K562 (cell line): ENCODE data around the gene AKAP13. TPM values are rescaled to one million over a fixed set of nuclear protein-coding genes. Genes with fewer than 3 reads are reported as not detected.

Source experiments
- ATAC-seq: fragments of 200-7000 bp; cut with Tn5 transposase; 3 replicates; pipeline ENCODE4 v1.9.1; 2020; ENCODE audit warnings: moderate library complexity
- BruUV-seq: library from RNA; stranded (reverse); fragments of 400-500 nt; replicated peaks from 2 replicates; lab custom pipeline; 2021; lab: Mats Ljungman, UMichigan
- CTCF ChIA-PET: fragments of 300-600 bp; formaldehyde crosslinking; extraction: SDS; loops from one replicate; lab custom pipeline; 2021; ENCODE audit warnings: low intra/inter-chr PET ratio; lab: Yijun Ruan, JAX
- POLR2A ChIA-PET: fragments of 300-600, 350-650 bp; sonication (Branson Sonifier 250); formaldehyde crosslinking; extraction: SDS; loops from one replicate; lab custom pipeline; 2021; ENCODE audit warnings: antibody characterized with exemption, inconsistent platforms; lab: Yijun Ruan, JAX
- DNase-seq, 4 experiments: peaks; one replicate each; pipeline versions ENCODE4 v3.0.0 to v3.0.0-alpha.2; 2011 to 2018; ENCODE audit warnings: low spot score in 3 of 4, mixed read lengths in 3 of 4; ENCODE audit errors: extremely low read depth in 1 of 4
- FAIRE-seq: peaks from 2 replicates; lab custom pipeline; 2011; peaks lifted over from hg19 to GRCh38; lab: Jason Lieb, UNC
- H2AFZ ChIP-seq: 2 replicates; pipeline ENCODE4 v1.6.0; 2011; ENCODE audit warnings: low read depth, low read length, control low read depth, inconsistent platforms
- H3K27ac ChIP-seq: fragments of 200-600 bp; 3 replicates; pipeline ENCODE4 v1.8.0; 2011; ENCODE audit warnings: low read depth, mild to moderate bottlenecking, control low read depth, inconsistent platforms, low read length, moderate library complexity, mixed read lengths; ENCODE audit errors: extremely low read depth
- H3K27me3 ChIP-seq, 2 experiments: fragments of 300-600 bp in 1 of 2; 2 replicates in 1 of 2; 3 replicates in 1 of 2; pipeline versions ENCODE4 v1.6.0 to v1.8.0; 2011; ENCODE audit warnings: inconsistent platforms in 2 of 2, low read length in 2 of 2, mild to moderate bottlenecking in 1 of 2, mixed read lengths in 1 of 2, moderate library complexity in 1 of 2; ENCODE audit not compliant: control insufficient read depth in 2 of 2, insufficient read depth in 2 of 2
- H3K36me3 ChIP-seq: fragments of 300-600 bp; 3 replicates; pipeline ENCODE4 v1.8.0; 2011; ENCODE audit warnings: mild to moderate bottlenecking, low read length, inconsistent platforms; ENCODE audit not compliant: control insufficient read depth, insufficient read depth
- H3K4me1 ChIP-seq, 2 experiments: fragments of 200-600 bp in 1 of 2; replicated peaks in 1 of 2; 2 replicates in 1 of 2; 3 replicates in 1 of 2; pipeline versions ENCODE4 v1.5.1 to v1.8.0; 2011; ENCODE audit warnings: inconsistent platforms in 2 of 2, low read length in 2 of 2, mild to moderate bottlenecking in 1 of 2, mixed read lengths in 1 of 2, moderate library complexity in 1 of 2; ENCODE audit not compliant: control insufficient read depth in 2 of 2, insufficient read depth in 2 of 2
- H3K4me2 ChIP-seq: 2 replicates; pipeline ENCODE4 v1.6.1; 2011; ENCODE audit warnings: low read length, control low read depth, inconsistent platforms, mixed read lengths; ENCODE audit not compliant: insufficient read depth
- H3K4me3 ChIP-seq: fragments of 200-600 bp; sonication (generic), shearing (Covaris generic); 2 replicates; pipeline ENCODE4 v1.5.1; 2016; ENCODE audit warnings: control low read depth, inconsistent platforms
- H3K79me2 ChIP-seq: fragments of 200-600 bp; 3 replicates; pipeline ENCODE4 v1.8.0; 2011; ENCODE audit warnings: low read length, inconsistent platforms; ENCODE audit not compliant: control insufficient read depth, insufficient read depth
- H3K9ac ChIP-seq, 2 experiments: 2 replicates each; pipeline versions ENCODE4 v1.6.0 to v1.6.1; 2011; ENCODE audit warnings: low read depth in 2 of 2, low read length in 2 of 2, control low read depth in 1 of 2, inconsistent platforms in 1 of 2, mild to moderate bottlenecking in 1 of 2, mixed read lengths in 1 of 2; ENCODE audit not compliant: insufficient read depth in 1 of 2
- H3K9me1 ChIP-seq: one replicate; pipeline ENCODE4 v1.6.0; 2011; ENCODE audit warnings: inconsistent platforms, mild to moderate bottlenecking, low read length, moderate library complexity; ENCODE audit not compliant: control insufficient read depth, insufficient read depth
- H3K9me3 ChIP-seq: replicated peaks from 2 replicates; pipeline ENCODE4 v1.5.1; 2011; ENCODE audit warnings: low read depth, low read length, inconsistent platforms; ENCODE audit not compliant: control insufficient read depth, insufficient read depth
- H4K20me1 ChIP-seq: replicated peaks from 2 replicates; pipeline ENCODE4 v1.6.1; 2011; ENCODE audit warnings: low read length, inconsistent platforms, mixed read lengths; ENCODE audit not compliant: control insufficient read depth, insufficient read depth
- CBX1 ChIP-seq: sonication (generic); IDR thresholded peaks from 2 replicates; pipeline ENCODE4 v1.6.1; 2016; ENCODE audit warnings: antibody characterized with exemption, low read depth, mild to moderate bottlenecking
- CHD4 ChIP-seq: fragments of 200-600 bp; sonication (generic); IDR thresholded peaks from 3 replicates; pipeline ENCODE4 v1.6.1; 2012; ENCODE audit warnings: low read depth, mild to moderate bottlenecking, mixed read lengths, low read length, inconsistent platforms; ENCODE audit not compliant: insufficient read depth, insufficient replicate concordance, poor library complexity, severe bottlenecking
- EWSR1 ChIP-seq: fragments of 450-650 bp; IDR thresholded peaks from 2 replicates; pipeline ENCODE4 v1.6.1; 2018; ENCODE audit warnings: borderline replicate concordance, mild to moderate bottlenecking, low read depth, moderate library complexity; ENCODE audit not compliant: partially characterized antibody
- FOS ChIP-seq: IDR thresholded peaks from 3 replicates; pipeline ENCODE4 v1.6.1; 2011; ENCODE audit not compliant: insufficient read length; ENCODE audit errors: extremely low read depth
- L3MBTL2 ChIP-seq: fragments of 450-650 bp; IDR thresholded peaks from 2 replicates; pipeline ENCODE4 v1.6.1; 2016; ENCODE audit warnings: mild to moderate bottlenecking, moderate library complexity
- PTRF ChIP-seq: fragments of 450-650 bp; IDR thresholded peaks from 2 replicates; pipeline ENCODE4 v1.6.1; 2016; ENCODE audit warnings: mild to moderate bottlenecking, missing genetic modification characterization, missing compliant biosample characterization
- SETDB1 ChIP-seq: IDR thresholded peaks from one replicate; pipeline ENCODE4 v1.6.1; 2012; ENCODE audit warnings: low read length, control low read depth, inconsistent platforms
- ZFP1 ChIP-seq: fragments of 450-650 bp; formaldehyde crosslinking; IDR thresholded peaks from 2 replicates; pipeline ENCODE4 v1.4.0; 2020; ENCODE audit warnings: mild to moderate bottlenecking, mixed read lengths
- WGBS: fragments of 100-300 bp; shearing (Covaris generic); methylation state at CpG from one replicate; pipeline ENCODE4 v1.1.6; 2016; ENCODE audit warnings: low coverage, mixed read lengths; ENCODE audit not compliant: insufficient coverage; ENCODE audit errors: missing lambda C conversion rate; 5-methylcytosine and 5-hydroxymethylcytosine counted together
- in situ Hi-C: fragments of 300-500 bp; cut with MboI; formaldehyde crosslinking; loops from 4 replicates; pipeline ENCODE4 v1.15.0; 2018; ENCODE audit warnings: inconsistent platforms, mixed read lengths
- intact Hi-C: fragments of 100-400 bp; cut with micrococcal nuclease; formaldehyde crosslinking; loops from 2 replicates; pipeline ENCODE4 v1.14.2; 2022
- polyA plus RNA-seq, 8 experiments: library from polyadenylated mRNA; depleted of rRNA in 4 of 8; stranded (reverse) in 5 of 8; unstranded in 3 of 8; fragments of >200 nt; fragmentation: Nextera tagmentation in 2 of 8; fragmentation: Illumina TruSeq in 1 of 8; extraction: Ambion mirVana in 2 of 8; extraction: Trizol in 1 of 8; gene quantifications; 2 replicates each; pipeline versions ENCODE4 v1.2.1 to v1.2.3, GENCODE V29; 2011 to 2014; ENCODE audit warnings: inconsistent platforms in 1 of 8, missing spikeins in 1 of 8
- total RNA-seq, 7 experiments: library from RNA; depleted of rRNA in 6 of 7; stranded (reverse); fragments of >200 nt in 6 of 7; fragmentation: Illumina TruSeq in 2 of 7; extraction: Trizol in 2 of 7; gene quantifications; 2 replicates each; pipeline versions ENCODE4 v1.2.1 to v1.2.3, GENCODE V29; 2011 to 2021; ENCODE audit warnings: low replicate concordance in 1 of 7
- TF ChIP-seq, protein P1 (sequence below): fragments of 250-450 bp; sonication (Bioruptor Pico); IDR thresholded peaks from 2 replicates; pipeline ENCODE4 v1.6.1; 2021; ENCODE audit warnings: mild to moderate bottlenecking

Gene AKAP13
- total and polyA plus RNA-seq, 9 of the 15 experiments (the other 6 are each of a cell fraction or from before 2014, with no cell fraction given) = 0.03 to 1.7 (median 0.42) TPM

DNA sequence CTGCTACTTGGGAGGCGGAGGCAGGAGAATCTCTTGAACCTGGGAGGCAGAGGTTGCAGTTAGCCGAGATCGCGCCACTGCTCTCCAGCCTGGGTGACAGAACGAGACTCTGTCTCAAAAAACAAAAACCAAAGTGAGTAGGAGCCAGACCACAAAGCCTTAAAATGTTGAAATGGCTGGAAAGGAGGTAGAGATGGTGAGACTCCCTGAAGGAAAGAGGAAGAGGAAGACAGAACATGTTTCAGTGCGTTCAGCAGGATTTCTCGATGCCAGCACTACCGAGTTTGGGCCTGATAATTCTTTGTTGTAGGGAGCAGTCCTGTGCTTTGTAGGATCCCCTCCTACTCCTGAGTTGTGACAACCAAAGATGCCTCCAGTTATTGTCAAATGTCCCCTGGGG is 189.9 kb downstream of the AKAP13 start:
- no peak for FAIRE-seq
- in situ Hi-C loops = no loop called here
- Histone ChIP-seq H2AFZ (no peak overlapping the region), H3K36me3 (no peaks in the 10 kb centered on the region), H3K79me2 (no peaks in the 10 kb centered on the region), H3K9me1 (no peaks in the 10 kb centered on the region), H3K4me2 (no peak overlapping the region), H3K27ac (no peak overlapping the region), H3K4me3 (no peak overlapping the region), H3K27me3 (no peaks in the 10 kb centered on the region; a peak in 1 of 5 replicates), H3K9me3 (no peaks in the 10 kb centered on the region), H3K4me1 (no peaks in the 10 kb centered on the region), H4K20me1 (no peaks in the 10 kb centered on the region), H3K9ac (no peak overlapping the region)
- no TSS peak for BruUV-seq
- TF ChIP-seq L3MBTL2 (no peak), FOS (no peak), PTRF (tag) (no peak), CHD4 (no peak), EWSR1 (no peak), CBX1 (no peak), SETDB1 (no peak), ZFP1 (CRISPR knock-in tag) (no peak)
- TF ChIP-seq, protein P1, sequence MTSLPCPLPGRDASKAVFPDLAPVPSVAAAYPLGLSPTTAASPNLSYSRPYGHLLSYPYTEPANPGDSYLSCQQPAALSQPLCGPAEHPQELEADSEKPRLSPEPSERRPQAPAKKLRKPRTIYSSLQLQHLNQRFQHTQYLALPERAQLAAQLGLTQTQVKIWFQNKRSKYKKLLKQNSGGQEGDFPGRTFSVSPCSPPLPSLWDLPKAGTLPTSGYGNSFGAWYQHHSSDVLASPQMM (CRISPR knock-in tag) = no peak
- under 1% methylated on average over 8 of the region's 8 CpGs for WGBS
- ChIA-PET CTCF (no interaction called here), POLR2A (interaction anchor here (0.6 to 0.8 kb wide), 2 partner anchors 16 to 20 kb away, joined by 3 read pairs; no protein-coding TSS in a partner anchor)
- ATAC-seq = no peak
- DNase-seq = no peak
- intact Hi-C loops = no loop called here
